SU-DHL-6 (cell line): ENCODE results near the gene MOB3B.

ENCODE experiments used
- H2AFZ ChIP-seq: fragments of 200-600 bp; sonication (generic); 2 replicates; pipeline ENCODE4 v1.6.1; 2014; ENCODE audit warnings: low read depth, mild to moderate bottlenecking, moderate library complexity, mixed read lengths, antibody characterized with exemption, low read length; ENCODE audit not compliant: severe bottlenecking
- H3F3A ChIP-seq: fragments of 200-600 bp; shearing (Covaris generic); 2 replicates; pipeline ENCODE4 v1.6.0; 2016; ENCODE audit warnings: antibody characterized with exemption, mild to moderate bottlenecking; ENCODE audit not compliant: insufficient read depth
- H3K27ac ChIP-seq: fragments of 200-600 bp; sonication (generic); 2 replicates; pipeline ENCODE4 v1.5.1; 2016; ENCODE audit warnings: low read depth, mild to moderate bottlenecking, low read length, moderate library complexity, mixed read lengths
- H3K27me3 ChIP-seq: fragments of 200-600 bp; sonication (generic), shearing (Covaris generic); 2 replicates; pipeline ENCODE4 v1.6.0; 2014; ENCODE audit warnings: mild to moderate bottlenecking, low read length
- H3K36me3 ChIP-seq: fragments of 200-600 bp; sonication (generic); 2 replicates; pipeline ENCODE4 v1.6.1; 2014; ENCODE audit warnings: mild to moderate bottlenecking, low read length, mixed read lengths
- H3K4me2 ChIP-seq: fragments of 300-600, 200-600 bp; shearing (Covaris generic), sonication (generic); 2 replicates; pipeline ENCODE4 v1.6.0; 2014; ENCODE audit warnings: low read length, low read depth, mild to moderate bottlenecking; ENCODE audit not compliant: poor library complexity, severe bottlenecking
- H3K4me3 ChIP-seq: fragments of 200-600 bp; sonication (generic); 2 replicates; pipeline ENCODE4 v1.5.1; 2014; ENCODE audit warnings: antibody characterized with exemption, low read length, mild to moderate bottlenecking, mixed read lengths; ENCODE audit not compliant: insufficient read depth, poor library complexity, severe bottlenecking
- H3K79me2 ChIP-seq: fragments of 200-600 bp; sonication (generic); 2 replicates; pipeline ENCODE4 v1.6.1; 2014; ENCODE audit warnings: mild to moderate bottlenecking, low read length, moderate library complexity; ENCODE audit not compliant: insufficient read depth
- H3K9ac ChIP-seq: fragments of 200-600 bp; sonication (generic); 2 replicates; pipeline ENCODE4 v1.7.0; 2014; ENCODE audit warnings: mild to moderate bottlenecking, low read length
- H3K9me2 ChIP-seq: fragments of 200-600 bp; sonication (generic); replicated peaks from 2 replicates; pipeline ENCODE4 v1.6.1; 2014; ENCODE audit warnings: low read length; ENCODE audit not compliant: insufficient read depth
- H3K9me3 ChIP-seq: fragments of 200-600 bp; sonication (generic); 2 replicates; pipeline ENCODE4 v1.6.1; 2014; ENCODE audit warnings: low read length, mixed read lengths; ENCODE audit not compliant: insufficient read depth
- H4K20me1 ChIP-seq: fragments of 200-600 bp; sonication (generic); 2 replicates; pipeline ENCODE4 v1.6.1; 2014; ENCODE audit warnings: low read depth, mild to moderate bottlenecking, antibody characterized with exemption, low read length, moderate library complexity, mixed read lengths
- CTCF ChIP-seq: fragments of 200-600 bp; sonication (generic); IDR thresholded peaks from one replicate; pipeline ENCODE4 v1.5.1; 2017; ENCODE audit warnings: antibody characterized with exemption, mild to moderate bottlenecking, low read length, moderate library complexity; ENCODE audit not compliant: insufficient read depth, poor library complexity, severe bottlenecking
- EZH2phosphoT487 ChIP-seq: fragments of 200-600 bp; sonication (generic), shearing (Covaris generic); conservative IDR thresholded peaks from 2 replicates; pipeline ENCODE4 v1.6.1; 2018; ENCODE audit warnings: mild to moderate bottlenecking, antibody characterized with exemption, low read length, moderate library complexity, mixed read lengths

Gene MOB3B

GRCh38 chr9:27537756-27538155 lies 8.1 kb upstream of the MOB3B start:
- H3K9me3 ChIP-seq: no peaks in the 10 kb centered on the region
- H3K9ac ChIP-seq: no peak overlapping the region
- H3K36me3 ChIP-seq: no peaks in the 10 kb centered on the region
- H3F3A ChIP-seq: no peaks in the 10 kb centered on the region
- no peak for TF ChIP-seq CTCF
- no peak for TF ChIP-seq EZH2phosphoT487
- H3K79me2 ChIP-seq: no peaks in the 10 kb centered on the region
- H3K27ac ChIP-seq: no peak overlapping the region
- H3K4me3 ChIP-seq: no peak overlapping the region
- H3K4me2 ChIP-seq: no peak overlapping the region
- no peaks in the 10 kb centered on the region for H3K27me3 ChIP-seq
- H2AFZ ChIP-seq: no peak overlapping the region
- H4K20me1 ChIP-seq: no peaks in the 10 kb centered on the region
- no peaks in the 10 kb centered on the region for H3K9me2 ChIP-seq

- Histone ChIP-seq H3K27ac (no peak overlapping the region), H3K9me3 (no peaks in the 10 kb centered on the region), H2AFZ (no peak overlapping the region), H4K20me1 (no peaks in the 10 kb centered on the region), H3K4me3 (no peak overlapping the region), H3K4me2 (no peak overlapping the region), H3K27me3 (no peaks in the 10 kb centered on the region), H3K79me2 (no peaks in the 10 kb centered on the region), H3K9ac (no peak overlapping the region), H3K9me2 (no peaks in the 10 kb centered on the region), H3K36me3 (no peaks in the 10 kb centered on the region), H3F3A (no peaks in the 10 kb centered on the region)
- TF ChIP-seq EZH2phosphoT487 (no peak), CTCF (no peak)
Observed at GRCh38 chr9:27537027-27537435, 7.4 kb upstream of the MOB3B start.

GRCh38 chr9:27536168-27536567 lies 6.6 kb upstream of the MOB3B start:
- Histone ChIP-seq H3K9me3 (no peaks in the 10 kb centered on the region), H3K27ac (no peak overlapping the region), H3K4me3 (no peak overlapping the region), H3K27me3 (no peaks in the 10 kb centered on the region), H3F3A (no peaks in the 10 kb centered on the region), H3K79me2 (no peaks in the 10 kb centered on the region), H4K20me1 (no peaks in the 10 kb centered on the region), H2AFZ (no peak overlapping the region), H3K36me3 (no peaks in the 10 kb centered on the region), H3K9me2 (no peaks in the 10 kb centered on the region), H3K9ac (no peak overlapping the region), H3K4me2 (no peak overlapping the region)
- no peak for TF ChIP-seq CTCF
- no peak for TF ChIP-seq EZH2phosphoT487

DNA sequence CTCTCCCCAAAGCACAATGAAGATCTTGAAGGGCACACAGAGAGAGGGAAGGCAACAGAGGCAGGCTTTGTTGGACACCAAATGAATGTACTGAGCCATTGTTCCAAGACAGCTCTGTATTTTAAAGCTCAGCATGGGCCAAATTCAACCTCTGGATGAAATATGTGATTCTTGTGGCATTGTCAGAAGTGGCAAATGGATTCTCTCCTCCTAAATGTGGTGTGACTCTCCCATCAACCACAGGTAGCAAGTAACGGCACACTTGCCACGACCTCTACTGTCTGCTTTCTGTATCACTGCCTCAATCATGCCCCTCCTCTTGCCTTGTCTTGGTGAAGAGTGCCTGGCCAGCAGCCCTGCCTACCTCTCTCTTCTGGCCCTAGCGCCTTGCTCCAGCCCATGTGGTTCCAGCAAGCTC lies 6.1 kb upstream of the MOB3B start:
- H3K4me3 ChIP-seq: no peak overlapping the region
- no peaks in the 10 kb centered on the region for H4K20me1 ChIP-seq
- no peak overlapping the region for H3K27ac ChIP-seq
- H3K4me2 ChIP-seq: no peak overlapping the region
- H3K9me2 ChIP-seq: no peaks in the 10 kb centered on the region
- H3K79me2 ChIP-seq: no peaks in the 10 kb centered on the region
- H3K9me3 ChIP-seq: no peaks in the 10 kb centered on the region
- no peak overlapping the region for H3K9ac ChIP-seq
- no peaks in the 10 kb centered on the region for H3K36me3 ChIP-seq
- no peak overlapping the region for H2AFZ ChIP-seq
- no peaks in the 10 kb centered on the region for H3F3A ChIP-seq
- TF ChIP-seq CTCF (peak; percentile 20), EZH2phosphoT487 (no peak)
- H3K27me3 ChIP-seq: no peaks in the 10 kb centered on the region
